H9 (cell line): Measurements from ENCODE around the gene DCTN3. TPM values are rescaled to one million over a fixed set of nuclear protein-coding genes. Genes with fewer than 3 reads are reported as not detected.
A peak's percentile ranks its signal among the peaks of the same experiment; 100 is the strongest.

Experiments
- DNase-seq: peaks from one replicate; pipeline ENCODE4 v3.0.0-alpha.2; 2017
- H2AFZ ChIP-seq: one replicate; pipeline ENCODE4 v1.6.1; 2013; ENCODE audit warnings: mild to moderate bottlenecking, low read length, control low read depth, moderate library complexity
- H2AK5ac ChIP-seq: 2 replicates; pipeline ENCODE4 v1.6.1; 2013; ENCODE audit warnings: low read length, control low read depth, mixed read lengths; ENCODE audit not compliant: insufficient read length
- H2BK120ac ChIP-seq: one replicate; pipeline ENCODE4 v1.6.1; 2013; ENCODE audit warnings: low read depth, mild to moderate bottlenecking, low read length, control low read depth, inconsistent platforms; ENCODE audit not compliant: poor library complexity, severe bottlenecking
- H2BK12ac ChIP-seq: 2 replicates; pipeline ENCODE4 v1.6.1; 2013; ENCODE audit warnings: low read length, control low read depth, mixed read lengths, low read depth; ENCODE audit not compliant: insufficient read length
- H2BK15ac ChIP-seq: 2 replicates; pipeline ENCODE4 v1.6.1; 2013; ENCODE audit warnings: low read depth, low read length, control low read depth
- H2BK20ac ChIP-seq: one replicate; pipeline ENCODE4 v1.6.1; 2013; ENCODE audit warnings: low read depth, mild to moderate bottlenecking, low read length, control low read depth, inconsistent platforms; ENCODE audit not compliant: poor library complexity, severe bottlenecking
- H2BK5ac ChIP-seq: 2 replicates; pipeline ENCODE4 v1.6.1; 2013; ENCODE audit warnings: low read length, control low read depth, mixed read lengths; ENCODE audit not compliant: insufficient read length
- H3K14ac ChIP-seq: 2 replicates; pipeline ENCODE4 v1.6.1; 2013; ENCODE audit warnings: low read length, control low read depth; ENCODE audit not compliant: insufficient read depth
- H3K18ac ChIP-seq: 2 replicates; pipeline ENCODE4 v1.6.1; 2013; ENCODE audit warnings: low read depth, mild to moderate bottlenecking, mixed read lengths, low read length, control low read depth; ENCODE audit not compliant: insufficient read length
- H3K23ac ChIP-seq: 2 replicates; pipeline ENCODE4 v1.6.1; 2013; ENCODE audit warnings: low read length, control low read depth, mixed read lengths, low read depth; ENCODE audit not compliant: insufficient read length
- H3K23me2 ChIP-seq: 2 replicates; pipeline ENCODE4 v1.6.1; 2013; ENCODE audit warnings: low read depth, mild to moderate bottlenecking, mixed read lengths, low read length, control low read depth; ENCODE audit not compliant: insufficient read length, poor library complexity, severe bottlenecking
- H3K27ac ChIP-seq: 2 replicates; pipeline ENCODE4 v1.5.1; 2013; ENCODE audit warnings: low read length, control low read depth, mixed read lengths, low read depth; ENCODE audit not compliant: insufficient read length
- H3K27me3 ChIP-seq: 2 replicates; pipeline ENCODE4 v1.6.1; 2013; ENCODE audit warnings: low read length, control low read depth, inconsistent platforms; ENCODE audit not compliant: insufficient read depth
- H3K4ac ChIP-seq: 2 replicates; pipeline ENCODE4 v1.6.1; 2013; ENCODE audit warnings: low read depth, mild to moderate bottlenecking, control low read depth, inconsistent platforms, low read length, moderate library complexity
- H3K4me1 ChIP-seq: 2 replicates; pipeline ENCODE4 v1.6.1; 2013; ENCODE audit warnings: low read length, control low read depth, inconsistent platforms; ENCODE audit not compliant: insufficient read depth
- H3K4me2 ChIP-seq: 2 replicates; pipeline ENCODE4 v1.6.1; 2013; ENCODE audit warnings: low read length, control low read depth, mixed read lengths; ENCODE audit not compliant: insufficient read length, insufficient read depth
- H3K56ac ChIP-seq: 2 replicates; pipeline ENCODE4 v1.6.1; 2013; ENCODE audit warnings: low read depth, mild to moderate bottlenecking, mixed read lengths, low read length, control low read depth; ENCODE audit not compliant: insufficient read length
- H3K79me1 ChIP-seq: 2 replicates; pipeline ENCODE4 v1.6.1; 2013; ENCODE audit warnings: low read depth, mild to moderate bottlenecking, moderate library complexity, low read length, control low read depth, inconsistent platforms; ENCODE audit not compliant: insufficient read depth, poor library complexity, severe bottlenecking
- H3K79me2 ChIP-seq: 2 replicates; pipeline ENCODE4 v1.6.1; 2013; ENCODE audit warnings: low read length, control low read depth, inconsistent platforms; ENCODE audit not compliant: insufficient read depth
- H3K9ac ChIP-seq: 2 replicates; pipeline ENCODE4 v1.6.1; 2013; ENCODE audit warnings: low read length, control low read depth, mixed read lengths; ENCODE audit not compliant: insufficient read length; ENCODE audit errors: extremely low read depth
- H3K9me3 ChIP-seq: one replicate; pipeline ENCODE4 v1.6.1; 2013; ENCODE audit warnings: low read depth, low read length, inconsistent platforms; ENCODE audit not compliant: control insufficient read depth
- H3T11ph ChIP-seq: one replicate; pipeline ENCODE4 v1.6.1; 2013; ENCODE audit warnings: mild to moderate bottlenecking, low read length, control low read depth, inconsistent platforms
- H4K20me1 ChIP-seq: one replicate; pipeline ENCODE4 v1.6.1; 2013; ENCODE audit not compliant: control insufficient read depth, insufficient read length, insufficient read depth
- H4K5ac ChIP-seq: 2 replicates; pipeline ENCODE4 v1.6.1; 2013; ENCODE audit warnings: low read depth, mild to moderate bottlenecking, mixed read lengths, low read length, control low read depth; ENCODE audit not compliant: insufficient read length
- H4K8ac ChIP-seq: replicated peaks from 2 replicates; pipeline ENCODE4 v1.6.1; 2013; ENCODE audit warnings: low read length, control low read depth, mixed read lengths, low read depth; ENCODE audit not compliant: insufficient read length
- H4K91ac ChIP-seq: 2 replicates; pipeline ENCODE4 v1.6.1; 2013; ENCODE audit warnings: low read depth, mild to moderate bottlenecking, moderate library complexity, mixed read lengths, low read length, control low read depth; ENCODE audit not compliant: insufficient read length
- H3K27ac Mint-ChIP-seq, 3 experiments: 2 replicates in 2 of 3; 3 replicates in 1 of 3; pipeline ENCODE4 v1.8.0; 2020 to 2021; ENCODE audit warnings: mixed read lengths in 3 of 3, mild to moderate bottlenecking in 1 of 3, moderate library complexity in 1 of 3
- H3K27me3 Mint-ChIP-seq: 2 replicates; pipeline ENCODE4 v1.8.0; 2021; ENCODE audit warnings: low read depth, mild to moderate bottlenecking, moderate library complexity, mixed read lengths
- H3K36me3 Mint-ChIP-seq, 3 experiments: 2 replicates in 2 of 3; 3 replicates in 1 of 3; pipeline ENCODE4 v1.8.0; 2020 to 2021; ENCODE audit warnings: low read depth in 3 of 3, mixed read lengths in 3 of 3; ENCODE audit not compliant: insufficient read depth in 1 of 3
- H3K4me1 Mint-ChIP-seq, 2 experiments: 2 replicates each; pipeline ENCODE4 v1.8.0; 2020; ENCODE audit warnings: mixed read lengths in 2 of 2
- H3K4me3 Mint-ChIP-seq, 2 experiments: 2 replicates in 1 of 2; 3 replicates in 1 of 2; pipeline ENCODE4 v1.8.0; 2020 to 2021; ENCODE audit warnings: mild to moderate bottlenecking in 2 of 2, mixed read lengths in 2 of 2, moderate library complexity in 1 of 2
- H3K9me3 Mint-ChIP-seq, 2 experiments: 2 replicates in 1 of 2; 3 replicates in 1 of 2; pipeline ENCODE4 v1.8.0; 2020; ENCODE audit warnings: mild to moderate bottlenecking in 2 of 2, mixed read lengths in 2 of 2, moderate library complexity in 1 of 2
- WGBS: extraction: QIAGEN DNeasy Blood & Tissue Kit; methylation state at CpG from one replicate; pipeline ENCODE4 v1.1.7; 2013; ENCODE audit warnings: missing lambda C conversion rate, low lambda C conversion rate, mixed read lengths; ENCODE audit not compliant: insufficient read length; ENCODE audit errors: extremely low coverage; 5-methylcytosine and 5-hydroxymethylcytosine counted together
- total RNA-seq: library from RNA; stranded (reverse); gene quantifications from 2 replicates; pipeline ENCODE4 v1.2.1, GENCODE V29; 2021
- TF ChIP-seq, protein P1 (sequence below): fragments of 200-600 bp; sonication (generic); conservative IDR thresholded peaks from 3 replicates; pipeline ENCODE4 v1.8.0; 2021; ENCODE audit warnings: antibody characterized with exemption, mild to moderate bottlenecking

The DCTN3 gene
- total RNA-seq, 1 experiment from 2014 or later, result 40.0 TPM

- Histone ChIP-seq H3K79me2 (no peaks in the 10 kb centered on the region; the same call in 1 of the 2 replicates), H3K14ac (no peak overlapping the region), H3K18ac (no peak overlapping the region), H2BK5ac (no peak overlapping the region), H3K4ac (no peak overlapping the region), H3K9me3 (no peaks in the 10 kb centered on the region), H2BK15ac (no peak overlapping the region), H2BK12ac (no peak overlapping the region), H3K4me1 (peaks cover 4% of the 10 kb centered on the region; the same call in 1 of the 2 replicates), H3K79me1 (no peaks in the 10 kb centered on the region), H2AK5ac (no peak overlapping the region), H3K23ac (no peak overlapping the region), H3K56ac (no peak overlapping the region), H4K5ac (no peak overlapping the region), H3T11ph (no peak overlapping the region), H3K27me3 (peaks cover 5% of the 10 kb centered on the region), H4K8ac (no peak overlapping the region), H3K27ac (no peak overlapping the region), H2BK120ac (no peak overlapping the region), H4K91ac (no peak overlapping the region), H3K4me2 (no peak overlapping the region), H3K23me2 (peaks cover 11% of the 10 kb centered on the region), H4K20me1 (no peaks in the 10 kb centered on the region), H2AFZ (no peak overlapping the region), H3K9ac (no peak overlapping the region), H2BK20ac (no peak overlapping the region)
- Mint-ChIP-seq H3K27ac (peak overlapping the region in 1 of 3 experiments; percentile 43; a peak in 1 of 7 replicates), H3K36me3 (peaks cover 2 to 15% (median 10%) of the 10 kb centered on the region in 3 experiments; a peak in 6 of 7 replicates), H3K4me3 (peak overlapping the region; percentile 47 to 67; a peak in 4 of 5 replicates), H3K9me3 (no peaks in the 10 kb centered on the region; a peak in 1 of 5 replicates), H3K27me3 (peaks cover 34% of the 10 kb centered on the region), H3K4me1 (peaks cover 20 to 31% of the 10 kb centered on the region in 2 experiments)
- no peak for DNase-seq
- WGBS, result no CpG with 5 or more reads among the region's 14 CpGs
- TF ChIP-seq, protein P1, sequence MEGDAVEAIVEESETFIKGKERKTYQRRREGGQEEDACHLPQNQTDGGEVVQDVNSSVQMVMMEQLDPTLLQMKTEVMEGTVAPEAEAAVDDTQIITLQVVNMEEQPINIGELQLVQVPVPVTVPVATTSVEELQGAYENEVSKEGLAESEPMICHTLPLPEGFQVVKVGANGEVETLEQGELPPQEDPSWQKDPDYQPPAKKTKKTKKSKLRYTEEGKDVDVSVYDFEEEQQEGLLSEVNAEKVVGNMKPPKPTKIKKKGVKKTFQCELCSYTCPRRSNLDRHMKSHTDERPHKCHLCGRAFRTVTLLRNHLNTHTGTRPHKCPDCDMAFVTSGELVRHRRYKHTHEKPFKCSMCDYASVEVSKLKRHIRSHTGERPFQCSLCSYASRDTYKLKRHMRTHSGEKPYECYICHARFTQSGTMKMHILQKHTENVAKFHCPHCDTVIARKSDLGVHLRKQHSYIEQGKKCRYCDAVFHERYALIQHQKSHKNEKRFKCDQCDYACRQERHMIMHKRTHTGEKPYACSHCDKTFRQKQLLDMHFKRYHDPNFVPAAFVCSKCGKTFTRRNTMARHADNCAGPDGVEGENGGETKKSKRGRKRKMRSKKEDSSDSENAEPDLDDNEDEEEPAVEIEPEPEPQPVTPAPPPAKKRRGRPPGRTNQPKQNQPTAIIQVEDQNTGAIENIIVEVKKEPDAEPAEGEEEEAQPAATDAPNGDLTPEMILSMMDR, result no peak
These were observed 15.3 kb upstream of the DCTN3 start for GRCh38 chr9:34635556-34635955.
